HG03097 (cell line): ENCODE results near the gene MCM10.
A peak's percentile ranks its signal among the peaks of the same experiment; 100 is the strongest.
"Not testable (repeated sequence)": the region's sequence is repeated elsewhere in the genome, so short reads cannot be mapped to it uniquely, and the experiment has no call there.

Experiments
- ATAC-seq: cut with Tn5 transposase; IDR thresholded peaks from one replicate; pipeline ENCODE4 v1.9.1; 2021; ENCODE audit not compliant: unreplicated experiment, low FRiP score

The MCM10 gene

DNA sequence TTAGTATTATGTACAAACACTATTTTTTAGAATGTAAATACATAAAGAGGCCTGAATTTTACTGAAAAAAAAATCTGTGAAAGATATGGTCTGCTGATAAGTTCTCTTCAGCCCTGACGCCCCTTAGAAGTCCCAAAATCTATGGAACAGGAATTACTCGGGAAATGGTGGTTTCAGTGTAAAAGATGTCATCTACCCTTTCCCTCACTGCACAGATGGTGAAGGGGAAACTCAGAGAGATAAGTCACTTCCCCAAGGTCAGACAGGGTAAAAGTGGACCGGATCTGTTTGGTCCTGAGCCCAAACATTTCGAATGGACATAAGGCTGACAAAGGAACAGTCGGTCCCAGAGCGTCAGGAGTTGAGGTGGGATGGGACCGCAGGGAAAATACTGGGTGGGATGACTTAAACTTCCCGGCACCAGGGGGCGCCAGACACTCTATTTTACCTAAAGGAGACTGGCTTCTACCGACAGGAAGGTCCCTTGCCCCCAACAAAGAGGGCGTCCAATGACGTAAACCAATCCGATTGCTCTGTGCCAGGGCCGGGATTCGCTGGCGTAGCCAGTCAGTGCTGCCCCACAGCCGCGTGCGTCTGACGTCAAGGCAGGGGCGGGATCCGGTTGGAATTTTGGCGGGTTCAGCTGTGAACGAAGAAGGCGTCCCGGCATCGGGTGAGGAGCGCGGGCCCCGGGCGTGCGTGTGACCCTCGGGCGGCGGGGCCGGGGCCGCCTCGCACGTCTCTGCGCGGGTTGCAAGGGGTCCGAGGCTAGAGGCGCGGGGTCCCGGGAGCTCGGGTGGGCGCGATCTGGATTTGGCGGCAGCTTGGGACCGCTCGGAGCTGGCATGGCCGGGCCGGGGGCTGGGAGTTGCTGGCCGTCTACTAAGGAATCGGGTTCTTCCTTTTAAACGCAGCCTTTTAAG is at the start of gene MCM10:
Gene MCM10, plus strand, starts transcription at position 625 of the 923 bp plus-strand sequence. CDS start 2,645 bp downstream, outside the sequence.
- ATAC-seq, result peak; percentile 98

DNA sequence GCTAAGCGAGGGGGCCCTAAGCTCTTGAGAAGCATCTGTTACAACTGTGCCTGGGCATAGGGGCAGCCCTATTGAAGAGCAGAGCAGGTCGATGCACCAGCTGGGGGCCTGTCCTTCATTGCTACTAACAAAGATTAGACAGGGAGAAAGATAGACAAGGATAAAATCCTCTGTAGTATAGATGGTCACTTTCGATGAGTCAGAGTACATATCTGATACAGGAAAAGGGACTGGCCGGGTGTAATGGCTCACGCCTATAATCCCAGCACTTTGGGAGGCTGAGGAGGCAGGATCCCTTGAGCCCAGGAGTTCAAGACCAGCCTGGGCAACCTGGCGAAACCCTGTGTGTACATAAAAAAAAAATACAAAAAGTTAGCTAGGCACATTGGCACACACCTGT is 47.8 kb upstream of the MCM10 start:
- ATAC-seq, result no peak

DNA sequence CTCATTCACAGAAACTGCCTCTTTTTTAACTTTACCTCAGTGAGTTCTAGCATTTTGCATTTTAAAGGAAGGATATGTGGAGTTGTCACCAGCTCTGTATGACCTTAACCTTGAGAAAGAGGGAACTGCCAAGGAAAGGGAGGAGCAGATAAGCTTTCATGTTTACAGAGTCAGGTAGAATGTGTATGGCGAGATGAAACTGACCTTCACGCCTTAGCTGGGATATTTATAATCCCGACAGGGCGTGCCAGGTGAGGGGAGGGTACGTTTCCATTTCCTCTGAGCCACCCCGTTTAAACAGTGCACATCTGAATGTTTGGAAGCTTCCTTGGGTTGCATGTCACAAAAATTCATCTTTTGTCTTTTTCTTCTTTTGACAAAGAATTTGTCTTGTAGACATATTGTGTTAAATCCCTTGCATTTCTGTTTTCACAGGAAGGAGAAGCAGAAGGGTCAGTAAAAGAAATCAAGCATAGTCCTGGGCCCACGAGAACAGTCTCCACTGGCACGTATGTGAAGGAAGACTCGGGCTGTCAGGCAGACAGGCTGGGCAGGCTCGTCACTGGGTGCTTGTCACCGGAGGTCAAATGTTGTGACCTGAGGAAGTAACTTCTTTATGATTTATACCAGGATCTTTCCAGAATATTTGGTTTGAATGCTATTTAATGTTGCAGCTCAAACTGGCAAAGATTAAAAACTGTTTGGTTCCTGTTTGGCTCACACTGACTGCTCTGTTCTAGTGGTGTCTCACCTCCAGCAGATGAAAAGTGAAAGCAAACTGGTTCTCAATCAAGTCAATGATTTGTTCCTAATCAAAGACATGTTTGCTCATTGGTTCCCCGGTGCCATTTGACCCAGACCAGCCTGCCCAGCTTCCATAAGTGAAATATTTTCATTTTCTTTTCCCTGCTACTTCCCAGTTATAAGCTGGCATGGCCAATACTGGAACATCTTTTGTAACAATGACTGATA is 45.2 kb upstream of the MCM10 start:
- ATAC-seq, result no peak

DNA sequence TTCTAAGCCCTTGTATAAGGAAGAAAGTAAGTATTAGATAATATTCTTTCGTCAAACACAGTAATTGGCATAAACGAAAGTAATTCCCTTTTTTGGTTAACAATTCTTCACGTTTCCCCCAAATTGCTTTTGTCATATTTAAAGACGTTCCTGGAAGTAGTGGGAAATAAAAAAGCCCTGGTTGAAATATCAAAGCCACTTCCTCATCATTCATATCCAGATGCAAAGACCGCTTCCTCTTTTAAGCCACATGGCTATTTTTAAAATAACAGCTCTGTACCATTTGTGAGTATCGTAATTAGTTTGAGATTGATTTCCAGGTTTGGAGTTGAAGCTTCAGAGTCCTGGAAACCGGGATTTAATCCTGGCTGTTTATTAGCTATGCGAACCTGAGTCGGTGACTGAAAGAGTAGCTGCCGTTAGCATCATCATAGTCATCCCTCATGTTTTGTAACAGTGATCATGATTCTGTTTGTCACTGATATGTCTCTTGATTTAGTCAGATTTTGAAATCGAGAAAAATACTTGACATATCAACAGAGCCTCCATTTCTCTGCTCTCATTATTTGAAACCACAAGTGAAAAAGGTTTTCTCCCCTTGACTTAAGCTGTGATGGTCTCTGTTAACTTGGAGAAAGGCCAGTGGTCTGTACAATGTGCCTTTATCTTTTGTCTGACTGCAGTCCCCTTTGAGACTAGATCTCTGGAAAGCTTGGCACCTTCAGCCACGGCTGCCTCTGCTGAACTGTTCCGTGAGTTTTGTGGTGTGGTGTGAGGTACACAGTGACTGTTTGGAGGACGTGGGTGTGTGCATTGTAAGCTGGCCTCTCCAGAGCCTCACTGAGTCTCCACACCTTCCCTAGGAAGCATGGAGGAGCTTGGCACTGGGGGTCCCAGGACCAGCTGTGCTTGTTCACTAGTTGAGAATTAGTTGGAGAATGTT is 43.2 kb upstream of the MCM10 start:
- no peak for ATAC-seq

DNA sequence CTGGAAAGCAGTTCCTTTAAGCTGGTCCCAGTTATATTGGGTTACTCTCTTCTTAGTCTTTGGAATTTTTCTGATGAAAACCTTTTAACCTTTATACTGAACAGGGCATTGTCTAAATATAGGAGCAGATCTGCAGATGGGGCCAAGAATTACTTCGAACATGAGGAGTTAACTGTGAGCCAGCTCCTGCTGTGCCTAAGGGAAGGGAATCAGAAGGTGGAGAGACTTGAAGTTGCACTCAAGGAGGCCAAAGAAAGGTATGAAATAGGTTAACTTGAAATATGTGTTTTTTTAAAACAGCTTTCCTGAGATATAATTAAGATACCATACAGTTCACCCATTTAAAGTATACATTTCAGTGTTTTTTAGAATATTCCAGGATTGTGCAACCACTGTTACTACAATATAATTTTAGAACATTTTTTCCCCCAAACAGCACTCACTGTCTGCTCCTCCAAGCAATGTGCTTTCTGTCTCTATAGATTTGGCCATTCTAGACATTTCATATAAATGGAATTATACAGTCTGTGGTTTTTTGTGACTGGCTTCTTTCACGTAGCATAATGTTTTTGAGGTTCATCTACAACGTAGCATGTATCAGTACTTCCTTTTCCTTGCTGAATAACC is 42.5 kb upstream of the MCM10 start:
- no peak for ATAC-seq

DNA sequence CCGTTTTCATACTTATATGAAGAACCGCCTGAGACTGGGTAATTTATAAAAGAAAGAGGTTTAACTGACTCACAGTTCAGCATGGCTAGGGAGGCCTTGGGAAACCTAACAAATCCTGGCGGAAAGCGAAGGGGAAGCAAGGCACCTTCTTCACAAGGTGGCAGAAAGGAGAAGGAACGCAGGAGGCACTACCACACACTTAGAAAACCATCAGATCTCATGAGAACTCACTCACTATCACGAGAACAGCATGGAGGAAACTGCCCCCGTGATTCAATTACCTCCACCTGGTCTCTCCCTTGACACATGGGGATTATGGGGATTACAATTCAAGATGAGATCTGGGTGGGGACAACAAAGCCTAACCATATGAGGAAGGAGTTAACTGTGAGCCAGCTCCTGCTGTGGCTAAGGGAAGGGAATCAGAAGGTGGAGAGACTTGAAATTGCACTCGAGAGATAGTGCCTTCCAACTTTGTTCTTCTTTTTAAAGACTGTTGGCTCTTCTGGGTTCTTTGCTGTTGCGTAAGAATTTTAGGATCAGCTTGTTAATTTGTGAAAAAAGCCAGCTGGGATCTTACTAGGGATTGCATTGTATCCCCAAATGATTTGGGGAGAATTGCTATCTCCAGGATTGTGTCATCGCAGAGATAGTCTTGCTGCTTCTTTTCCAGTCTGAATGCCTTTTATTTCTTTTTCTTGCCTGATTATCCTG is 40.4 kb upstream of the MCM10 start:
- no peak for ATAC-seq

DNA sequence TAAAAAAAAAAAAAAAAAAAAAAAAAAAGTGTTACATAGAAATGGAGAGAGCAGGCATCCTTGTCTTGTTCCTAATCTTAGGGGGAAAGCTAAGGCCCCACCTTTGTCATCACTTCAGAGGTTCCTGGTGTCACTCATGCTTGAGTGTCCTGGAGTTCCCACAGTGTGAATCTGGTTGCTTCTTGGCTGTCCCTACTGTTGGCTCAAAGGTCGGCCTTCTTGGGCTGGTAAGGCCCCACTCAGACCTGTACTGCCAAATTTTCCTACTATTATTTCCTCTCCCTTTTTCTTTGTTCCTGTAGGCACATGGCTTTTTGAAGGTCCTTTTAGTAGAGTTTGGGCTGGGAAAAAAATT is 39.9 kb upstream of the MCM10 start:
- no peak for ATAC-seq

DNA sequence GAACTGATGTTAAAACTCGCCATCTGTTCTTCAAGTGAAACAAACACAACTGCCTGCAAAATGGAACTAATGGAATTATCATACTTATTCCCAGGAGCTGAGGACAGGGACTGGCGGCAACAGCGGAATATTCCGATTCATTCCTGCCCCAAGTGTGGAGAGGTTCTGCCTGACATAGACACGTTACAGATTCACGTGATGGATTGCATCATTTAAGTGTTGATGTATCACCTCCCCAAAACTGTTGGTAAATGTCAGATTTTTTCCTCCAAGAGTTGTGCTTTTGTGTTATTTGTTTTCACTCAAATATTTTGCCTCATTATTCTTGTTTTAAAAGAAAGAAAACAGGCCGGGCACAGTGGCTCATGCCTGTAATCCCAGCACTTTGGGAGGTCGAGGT is 24.7 kb upstream of the MCM10 start:
- ATAC-seq, result no peak

DNA sequence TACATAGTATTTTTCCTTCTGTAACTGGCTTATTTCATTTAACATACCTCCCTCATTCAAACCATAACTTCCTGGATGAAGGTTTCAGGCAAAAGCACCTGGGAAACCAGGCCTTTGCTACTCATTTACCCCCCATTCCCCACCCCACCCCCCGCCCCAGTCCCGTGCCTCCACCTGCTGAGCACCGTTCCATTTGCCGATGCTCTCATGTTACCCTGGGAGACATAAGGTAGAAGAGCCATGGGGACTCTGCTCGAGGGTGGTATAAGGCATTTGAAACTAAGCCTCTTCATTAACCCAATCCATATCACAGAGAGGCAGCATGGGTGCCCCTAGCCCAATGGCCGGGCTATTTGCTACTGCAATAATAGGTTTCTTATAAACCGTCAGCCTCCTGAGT is 22.2 kb upstream of the MCM10 start:
- no peak for ATAC-seq

DNA sequence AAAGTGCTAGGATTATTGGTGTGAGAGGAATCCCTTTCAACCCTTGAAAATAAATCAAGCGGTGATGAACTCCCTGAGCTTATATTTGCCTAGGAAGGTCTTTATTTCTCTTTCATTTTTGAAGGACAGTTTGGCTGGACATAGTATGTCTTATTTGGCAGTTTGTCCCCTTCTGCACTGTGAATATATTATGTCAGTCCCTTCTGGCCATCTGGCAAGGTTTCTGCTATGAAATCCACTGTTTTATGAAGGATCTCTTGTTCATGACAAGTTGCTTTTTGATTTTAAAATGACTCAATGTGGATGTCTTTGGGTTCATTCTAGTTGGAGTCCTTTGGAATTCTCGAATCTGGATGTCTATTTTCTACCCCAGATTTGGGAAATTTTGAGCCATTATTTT is 21.7 kb upstream of the MCM10 start:
- no peak for ATAC-seq

DNA sequence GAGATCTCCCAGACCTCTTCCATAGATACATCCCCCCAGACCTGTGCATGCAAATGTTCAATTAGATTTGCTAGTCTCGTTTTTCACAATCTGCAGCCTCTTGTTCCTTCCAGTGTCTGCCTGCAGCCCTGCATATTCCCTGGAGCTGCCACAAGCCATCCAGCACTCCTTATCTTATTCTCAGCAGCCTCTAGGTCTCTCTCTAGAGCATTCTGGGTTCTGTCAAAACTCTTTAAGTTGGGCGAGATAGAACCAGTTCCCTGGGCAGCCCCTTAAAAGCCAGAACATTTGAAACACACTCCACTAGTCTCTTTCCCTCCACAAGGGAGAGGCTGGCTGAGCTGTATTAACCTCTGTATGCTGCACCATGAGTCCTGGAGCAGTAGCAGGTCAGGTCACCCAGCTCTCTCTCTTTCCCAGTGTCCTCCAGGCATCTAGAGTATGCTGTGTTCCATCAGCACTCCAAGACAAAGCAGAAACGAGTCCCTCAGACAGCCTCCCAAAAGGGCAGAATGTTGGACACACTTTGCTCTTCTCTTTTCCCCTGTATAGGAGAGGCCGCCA is 20.6 kb upstream of the MCM10 start:
- no peak for ATAC-seq

DNA sequence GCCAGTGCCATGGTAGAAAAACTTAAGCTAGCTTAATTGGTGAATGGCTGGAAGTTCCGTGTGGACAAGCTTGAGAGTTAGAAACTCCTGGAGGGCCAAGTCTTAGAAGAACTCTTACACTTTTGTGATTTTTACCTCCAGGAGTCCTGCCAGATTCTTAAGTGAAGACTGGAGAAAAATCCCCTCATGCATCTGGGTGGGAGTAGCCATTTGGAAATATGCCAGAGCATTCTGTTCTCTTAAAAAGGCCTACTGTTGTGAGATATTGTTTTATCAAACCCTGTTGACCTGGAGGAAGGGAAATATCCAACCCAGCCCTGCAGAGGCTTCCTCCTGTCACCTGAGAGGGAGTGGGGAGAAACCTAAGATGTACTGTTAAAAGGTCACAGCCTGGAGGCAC is 17.6 kb upstream of the MCM10 start:
- no peak for ATAC-seq

DNA sequence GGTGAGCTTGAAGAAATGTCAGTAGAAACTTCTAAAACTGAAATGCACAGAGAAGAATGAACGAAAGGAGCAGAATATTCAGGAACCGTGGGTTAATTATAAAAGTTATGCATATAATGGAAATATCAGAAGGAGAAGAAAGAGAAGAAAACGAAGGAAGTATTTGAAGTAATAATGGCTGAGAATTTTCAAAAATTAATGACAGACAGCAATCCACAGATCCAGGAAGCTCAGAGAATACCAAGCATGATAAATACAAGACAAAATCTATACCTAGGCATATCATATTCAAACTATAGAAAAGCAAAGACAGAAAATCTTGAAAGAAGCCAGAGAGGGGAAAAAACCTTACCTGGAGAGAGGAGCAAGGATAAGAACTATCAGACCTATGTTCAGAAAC is 16.5 kb upstream of the MCM10 start:
- no peak for ATAC-seq

DNA sequence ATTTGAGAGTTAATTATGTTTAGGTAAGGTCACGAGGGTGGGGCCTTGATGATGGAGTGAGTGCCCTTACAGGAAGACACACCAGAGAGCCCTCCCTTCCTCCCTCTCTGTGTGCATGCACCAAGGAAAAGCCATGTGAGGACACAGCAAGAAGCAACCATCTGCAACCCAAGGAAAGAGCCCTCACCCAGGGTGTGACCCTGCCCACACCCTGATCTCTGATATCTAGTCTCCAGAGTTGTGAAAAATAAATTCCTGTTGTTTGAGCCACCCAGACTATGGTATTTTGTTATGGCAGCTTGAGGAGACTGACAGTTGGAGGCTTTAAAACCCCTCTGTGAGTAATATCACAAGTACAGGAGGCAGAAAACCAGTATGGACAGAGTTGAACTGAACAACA is 15.0 kb upstream of the MCM10 start:
- ATAC-seq, result no peak

DNA sequence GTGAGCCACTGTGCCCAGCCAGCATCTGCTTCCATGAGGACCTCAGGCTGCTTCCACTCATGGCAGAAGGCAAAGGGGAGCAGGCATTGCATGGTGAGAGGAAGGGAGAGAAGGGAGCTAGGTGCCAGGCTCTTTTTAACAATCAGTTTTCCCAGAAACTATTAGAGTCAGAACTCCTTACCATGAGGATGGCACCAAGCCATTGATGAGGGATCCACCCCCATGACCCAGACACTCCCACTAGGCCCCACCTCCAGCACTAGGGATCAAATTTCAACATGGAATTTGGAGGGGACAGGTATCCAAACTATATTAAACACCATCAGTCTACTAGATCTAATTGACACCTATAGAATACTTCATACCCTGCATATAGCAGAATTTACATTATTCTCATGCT is 14.2 kb upstream of the MCM10 start:
- no peak for ATAC-seq

DNA sequence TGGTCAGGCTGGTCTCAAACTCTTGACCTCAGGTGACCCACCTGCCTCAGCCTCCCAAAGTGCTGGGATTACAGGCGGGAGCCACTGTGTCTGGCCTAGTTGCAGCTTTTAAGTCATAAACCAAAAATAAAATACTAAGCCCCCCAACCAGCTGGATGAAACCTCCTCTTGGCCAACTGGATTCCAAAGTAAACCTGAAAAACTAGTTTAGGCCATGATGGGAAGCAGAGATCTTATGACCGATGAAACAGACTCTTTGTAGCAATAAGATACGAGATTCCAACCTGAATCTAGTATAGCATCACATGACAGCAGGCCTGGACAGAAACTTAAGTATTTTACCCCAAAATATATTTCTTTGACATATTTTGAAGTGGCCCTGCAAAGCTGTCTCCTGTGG is 9.1 kb upstream of the MCM10 start:
- no peak for ATAC-seq

DNA sequence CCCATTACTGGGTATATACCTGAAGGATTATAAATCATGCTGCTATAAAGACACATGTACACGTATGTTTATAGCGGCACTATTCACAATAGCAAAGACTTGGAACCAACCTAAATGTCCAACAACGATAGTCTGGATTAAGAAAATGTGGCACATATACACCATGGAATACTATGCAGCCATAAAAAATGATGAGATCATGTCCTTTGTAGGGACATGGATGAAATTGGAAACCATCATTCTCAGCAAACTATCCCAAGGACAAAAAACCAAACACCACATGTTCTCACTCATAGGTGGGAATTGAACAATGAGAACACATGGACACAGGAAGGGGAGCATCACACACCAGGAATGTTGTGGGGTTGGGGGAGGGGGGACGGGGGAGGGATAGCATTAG is 5.5 kb upstream of the MCM10 start:
- not testable (repeated sequence) for ATAC-seq

DNA sequence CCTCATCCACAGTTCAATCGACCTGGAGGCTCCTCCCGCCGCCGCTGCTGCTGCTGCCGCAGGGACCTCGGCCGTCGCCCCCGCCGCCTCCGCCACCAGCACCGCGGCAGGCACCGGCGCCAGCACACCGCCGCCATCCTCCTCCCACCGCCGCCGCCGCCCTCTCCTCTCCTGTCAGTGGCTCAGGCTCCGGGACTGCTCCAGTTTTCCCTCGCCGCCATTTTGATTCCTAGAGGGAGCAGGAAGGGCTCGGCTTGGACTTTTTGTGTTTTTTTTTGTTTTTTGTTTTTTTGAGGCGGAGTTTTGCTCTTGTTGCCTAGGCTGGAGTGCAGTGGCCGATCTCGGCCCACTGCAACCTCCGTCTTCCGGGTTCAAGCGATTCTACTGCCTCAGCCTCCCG is 3.0 kb upstream of the MCM10 start:
- ATAC-seq, result no peak

DNA sequence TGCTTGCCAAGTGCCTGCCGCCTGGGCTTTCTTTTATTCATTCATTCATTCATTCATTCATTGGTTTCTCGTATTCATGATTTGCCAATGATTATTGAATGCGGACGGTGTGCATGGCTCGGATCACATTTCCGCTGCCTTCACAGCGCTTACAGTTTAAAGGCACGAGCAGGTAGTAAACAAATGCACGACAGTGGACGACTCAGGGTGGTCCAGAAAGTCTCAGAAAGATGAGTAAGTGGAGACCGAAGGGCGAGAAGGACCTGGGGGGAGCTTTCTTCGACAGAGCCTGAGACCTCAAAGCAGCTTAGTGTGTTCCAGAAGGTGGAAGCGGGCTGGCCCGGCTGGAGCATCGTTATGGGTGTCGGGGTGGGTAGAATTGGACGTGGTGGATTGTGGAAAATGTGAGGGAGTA is 506 bp downstream of the MCM10 start:
- ATAC-seq, result no peak
